ENCODE results near the gene SEC16A. TPM values are rescaled to one million over a fixed set of nuclear protein-coding genes. Genes with fewer than 3 reads are reported as not detected.

SEC16A gene
- polyA plus RNA-seq, 1 donor, result 38.4 TPM

DNA sequence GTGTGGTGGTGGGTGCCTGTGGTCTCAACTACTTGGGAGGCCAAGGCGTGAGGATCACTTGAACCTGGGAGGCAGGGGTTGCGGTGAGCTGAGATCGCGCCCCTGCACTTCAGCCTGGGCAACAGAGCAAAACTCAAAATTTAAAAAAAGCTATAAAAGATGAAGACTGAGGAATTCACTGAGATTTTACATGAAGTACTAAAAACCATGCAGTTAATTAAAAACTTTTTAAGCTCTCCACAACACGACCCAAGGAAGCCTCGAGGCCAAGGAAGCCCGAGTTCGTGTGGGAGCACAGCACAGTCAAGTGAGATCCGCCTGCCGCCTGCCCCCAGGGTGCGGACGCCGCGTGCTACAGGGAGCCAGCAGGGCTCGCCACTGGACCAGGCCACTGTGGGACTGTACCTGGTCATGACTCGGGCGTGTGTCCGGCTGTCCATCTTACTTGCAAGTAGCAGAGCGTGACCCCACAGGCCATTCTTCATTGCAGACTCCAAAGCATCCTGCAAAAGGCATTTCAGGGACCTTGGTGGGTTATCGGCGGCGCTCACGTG lies 22.0 kb downstream of the SEC16A start:
- no peak for DNase-seq

DNA sequence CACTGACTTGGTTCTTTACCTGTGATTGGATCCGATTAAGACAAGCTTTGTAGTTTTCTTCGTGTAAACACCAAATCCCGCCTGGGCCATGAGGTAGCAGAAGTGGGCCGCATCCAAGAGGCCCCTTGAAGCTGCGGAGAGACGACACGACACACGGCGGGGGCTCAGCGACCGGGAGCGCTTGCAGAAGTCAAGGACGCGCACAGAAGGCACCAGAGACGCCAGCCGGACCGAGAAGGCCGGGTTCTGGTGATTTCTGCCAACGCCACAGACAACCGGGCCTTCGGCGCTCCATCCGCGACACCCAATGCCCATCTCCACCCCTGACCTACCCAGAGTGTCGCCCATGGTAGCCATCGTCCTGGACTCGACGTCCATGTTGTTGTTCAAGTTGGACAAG lies 23.4 kb downstream of the SEC16A start:
- DNase-seq, result no peak

DNA sequence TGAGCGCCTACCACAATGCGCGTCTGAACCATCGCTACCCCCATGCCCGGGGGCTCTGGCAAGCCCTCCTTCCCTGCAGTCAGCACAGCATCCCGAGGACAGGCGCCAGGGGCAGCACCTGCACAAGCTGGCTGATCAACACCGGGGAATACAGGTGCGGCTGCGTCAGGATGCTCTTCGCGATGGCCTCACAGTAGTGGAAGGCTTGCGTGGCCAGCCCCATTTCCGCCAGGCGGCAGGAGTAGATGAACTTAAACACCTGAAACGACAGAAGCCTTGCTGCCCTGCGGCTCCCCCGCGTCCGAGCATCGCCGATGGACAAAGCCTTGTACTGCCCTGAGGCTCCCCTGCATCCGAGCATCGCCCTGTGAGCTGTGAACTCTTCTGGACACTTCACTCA lies 25.5 kb downstream of the SEC16A start:
- DNase-seq, result no peak

DNA sequence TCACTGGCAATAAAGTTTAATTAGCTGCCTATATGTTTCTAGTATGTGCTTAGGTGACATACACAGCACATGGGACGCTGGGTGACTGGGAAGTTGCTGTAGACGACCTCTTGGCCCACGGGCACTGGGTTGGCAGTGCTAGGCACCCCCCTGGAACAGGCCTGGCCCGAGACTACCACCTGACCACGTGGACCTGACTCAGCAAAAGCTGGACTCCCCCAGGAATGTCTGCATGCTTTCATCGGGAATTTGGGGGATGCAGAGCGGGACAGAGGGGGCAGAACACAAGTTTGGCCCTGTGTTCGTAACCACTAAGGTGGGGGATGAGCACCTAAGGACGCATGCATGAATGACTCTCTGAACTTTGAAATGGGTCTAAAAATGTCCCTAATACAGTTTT lies 26.6 kb downstream of the SEC16A start:
- no peak for DNase-seq

DNA sequence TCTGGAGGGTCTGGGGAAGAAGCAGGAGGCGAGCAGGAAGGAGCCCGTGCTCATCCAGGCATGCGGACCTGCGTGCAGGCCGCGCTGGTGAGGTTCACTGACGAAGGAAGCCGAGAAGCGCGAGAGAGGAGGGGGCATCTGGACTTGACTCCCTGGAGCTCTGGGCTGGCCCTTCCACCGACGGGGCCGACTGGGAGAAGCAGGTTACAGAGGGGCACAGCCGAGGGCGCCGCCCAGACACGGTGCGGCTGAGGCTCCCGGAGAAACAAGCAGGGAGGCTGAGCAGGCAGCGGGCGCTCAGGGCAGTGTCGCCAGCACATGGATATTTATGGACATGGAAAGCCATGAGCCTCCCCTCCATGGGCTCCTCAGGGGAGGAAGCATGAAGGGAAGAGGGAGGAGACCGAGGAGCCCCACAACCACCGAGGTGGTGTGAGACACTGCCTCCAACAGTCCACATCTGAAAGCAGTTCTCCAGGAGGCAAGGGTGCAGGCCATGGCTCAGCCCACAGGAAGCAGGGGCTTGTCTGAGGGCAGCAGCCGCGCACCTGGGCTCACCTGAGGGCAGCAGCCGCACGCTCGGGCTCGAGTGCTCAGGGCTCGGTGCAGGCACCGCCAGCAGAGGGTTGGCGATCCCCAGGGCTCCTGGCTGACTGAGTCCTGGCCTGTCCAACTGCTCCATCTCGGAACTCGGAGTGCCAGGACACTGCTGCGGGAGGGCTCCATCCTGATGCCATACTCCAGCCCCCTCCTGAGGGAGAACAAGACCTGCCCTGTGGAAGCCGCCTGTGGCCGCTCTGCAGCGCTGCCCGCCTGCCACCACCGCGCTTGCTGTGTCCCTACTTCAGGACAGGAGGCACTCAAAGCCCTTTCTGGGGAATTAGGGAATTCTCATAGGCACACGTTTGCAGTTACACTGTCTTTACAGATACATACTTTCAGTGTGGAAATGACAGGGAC lies 27.5 kb downstream of the SEC16A start:
- no peak for DNase-seq

DNA sequence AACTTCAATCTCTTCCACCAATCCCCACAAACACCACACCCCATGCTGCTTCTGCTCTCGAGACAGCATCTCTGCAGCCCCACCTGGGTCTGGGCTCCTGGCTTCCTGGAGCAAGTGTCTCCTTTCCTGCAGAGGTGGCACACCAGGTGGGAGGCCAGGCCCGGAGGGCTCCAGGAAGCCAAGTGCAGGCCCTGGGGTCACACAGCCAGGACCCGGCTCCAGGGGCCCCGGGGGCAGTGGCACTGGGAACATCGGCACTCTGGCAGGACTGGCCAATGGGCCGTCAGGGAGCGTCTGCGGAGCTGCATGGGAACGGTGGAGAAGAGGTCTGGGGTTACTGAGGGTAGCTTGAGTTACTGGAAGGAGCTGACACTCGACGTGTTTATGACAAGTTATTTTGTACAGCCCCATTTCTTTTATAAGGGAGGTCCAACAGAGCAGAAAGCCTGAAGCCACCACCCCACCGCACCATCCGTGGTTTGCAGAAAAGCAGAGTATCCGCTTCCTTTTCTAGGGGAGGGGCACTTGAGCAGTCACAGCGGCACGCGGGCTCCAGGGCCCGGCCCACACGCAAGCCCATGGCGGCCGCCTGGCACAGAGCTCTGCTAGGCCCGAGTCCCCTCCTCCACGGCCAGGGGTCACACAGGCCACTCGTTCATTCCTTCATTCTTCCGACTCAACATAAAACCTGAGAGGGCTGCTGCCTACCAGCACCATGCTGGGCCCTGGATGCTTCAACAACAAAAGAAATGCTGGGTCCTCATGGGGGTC lies 28.6 kb downstream of the SEC16A start:
- DNase-seq, result no peak

DNA sequence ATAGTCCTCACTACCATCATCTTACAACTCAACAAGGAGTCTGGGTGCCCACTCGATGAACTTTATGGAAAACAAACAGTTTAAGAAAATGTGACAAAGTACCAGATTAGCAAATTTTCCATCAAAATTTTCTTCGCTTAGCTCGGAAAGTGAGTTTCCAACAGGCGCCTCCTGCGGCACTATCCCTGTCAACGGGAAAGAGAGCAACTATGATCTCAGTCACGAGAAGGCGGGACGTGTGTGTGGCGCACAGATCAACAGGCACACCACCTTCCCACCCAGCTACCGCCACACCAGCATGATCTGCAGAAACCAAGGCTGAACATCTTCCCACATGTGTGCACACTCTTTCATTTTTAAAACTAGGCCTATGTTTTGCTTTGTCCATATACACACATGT lies 29.5 kb downstream of the SEC16A start:
- no peak for DNase-seq

DNA sequence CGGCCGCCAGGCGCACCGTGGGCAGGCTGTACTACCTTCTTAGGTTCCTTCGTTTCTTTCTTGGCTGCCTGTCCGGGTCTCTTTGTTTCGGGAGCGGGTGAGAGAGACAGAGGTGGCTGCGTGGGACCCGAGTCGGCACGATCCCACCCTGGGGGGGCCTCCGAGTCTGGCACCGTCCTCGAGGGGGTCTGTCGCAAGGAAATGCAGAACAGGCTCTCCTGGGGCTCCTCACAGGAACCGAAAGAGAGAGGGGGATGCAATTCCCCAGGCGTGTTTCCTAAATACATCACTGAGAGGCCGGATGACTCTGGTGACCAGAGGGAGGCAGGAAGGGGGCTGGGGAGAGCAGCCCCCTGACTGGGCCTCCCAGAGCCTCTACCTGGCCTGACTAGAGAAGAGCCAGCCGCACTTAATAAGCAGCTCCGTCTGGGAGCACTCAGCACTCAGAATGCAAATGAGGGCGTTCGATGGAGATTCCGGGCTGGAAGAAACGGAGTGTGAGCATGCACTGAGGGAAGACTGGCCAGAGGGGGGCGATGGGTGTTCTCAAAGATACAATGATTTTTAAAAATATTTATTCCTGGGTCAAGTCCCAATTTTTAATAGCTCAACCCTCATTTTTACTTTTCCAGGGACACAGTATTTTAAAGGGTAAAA lies 31.5 kb downstream of the SEC16A start:
- no peak for DNase-seq

DNA sequence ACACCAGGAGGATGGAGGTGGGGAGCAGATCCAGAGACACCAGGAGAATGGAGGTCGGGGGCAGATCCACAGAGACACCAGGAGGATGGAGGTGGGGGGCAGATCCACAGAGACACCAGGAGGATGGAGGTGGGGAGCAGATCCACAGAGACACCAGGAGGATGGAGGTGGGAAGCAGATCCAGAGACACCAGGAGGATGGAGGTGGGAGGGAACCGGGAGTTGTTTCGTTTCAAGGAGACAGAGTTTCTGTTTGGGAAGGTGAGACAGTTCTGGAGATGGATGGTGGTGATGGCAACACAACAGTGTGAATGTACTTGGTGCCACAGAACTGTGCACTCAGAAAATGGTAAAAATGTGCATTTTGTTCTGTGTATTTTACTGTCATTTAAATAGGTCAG lies 34.2 kb downstream of the SEC16A start:
- no peak for DNase-seq

DNA sequence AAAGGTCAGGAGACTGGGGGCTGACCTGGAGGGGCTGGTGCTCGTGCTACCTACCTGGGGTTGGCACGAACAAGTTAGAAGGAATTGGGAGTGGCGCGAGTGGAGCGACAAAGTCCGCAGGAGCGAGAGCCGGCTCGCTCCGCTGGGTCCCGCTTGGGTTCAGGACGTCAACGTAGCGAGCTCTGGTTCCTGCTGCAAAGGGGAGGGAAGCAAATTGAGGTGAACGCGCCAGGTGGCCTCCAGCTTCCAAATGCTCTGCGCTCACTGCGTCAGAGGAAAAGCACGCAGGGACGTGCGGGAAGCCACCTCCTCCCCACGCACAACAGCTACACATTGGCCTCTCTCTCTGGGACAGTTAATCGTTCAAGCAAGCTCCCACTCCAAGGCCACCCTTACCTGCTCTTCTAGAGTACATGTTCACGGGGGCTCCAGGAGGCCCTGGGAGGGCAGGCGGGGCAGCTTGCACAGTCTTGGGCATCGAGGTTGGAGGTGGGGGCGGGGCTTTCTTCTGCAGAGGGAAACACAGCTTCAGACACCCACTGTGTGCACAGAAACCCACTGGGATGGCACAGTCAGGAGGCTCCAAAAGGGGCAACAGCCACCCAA lies 35.6 kb downstream of the SEC16A start:
- DNase-seq, result no peak

DNA sequence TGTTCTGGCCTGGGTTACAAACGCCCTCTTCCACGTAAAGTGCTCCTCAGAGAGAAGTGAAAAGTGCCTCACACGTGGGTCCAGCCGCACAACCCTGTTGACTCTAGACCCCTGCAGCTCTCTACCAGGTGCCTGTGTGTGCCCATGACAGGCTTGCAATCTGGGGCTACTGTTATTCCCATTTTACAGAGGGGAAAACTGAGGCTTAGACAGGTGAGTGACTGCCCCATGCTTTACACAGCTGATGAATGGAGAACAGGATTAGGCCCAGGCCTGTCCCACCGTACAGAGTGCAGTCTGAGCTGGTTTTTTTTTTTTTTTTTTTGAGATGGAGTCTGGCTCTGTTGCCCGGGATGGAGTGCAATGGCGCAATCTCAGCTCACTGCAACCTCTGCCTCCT lies 37.0 kb downstream of the SEC16A start:
- no peak for DNase-seq

DNA sequence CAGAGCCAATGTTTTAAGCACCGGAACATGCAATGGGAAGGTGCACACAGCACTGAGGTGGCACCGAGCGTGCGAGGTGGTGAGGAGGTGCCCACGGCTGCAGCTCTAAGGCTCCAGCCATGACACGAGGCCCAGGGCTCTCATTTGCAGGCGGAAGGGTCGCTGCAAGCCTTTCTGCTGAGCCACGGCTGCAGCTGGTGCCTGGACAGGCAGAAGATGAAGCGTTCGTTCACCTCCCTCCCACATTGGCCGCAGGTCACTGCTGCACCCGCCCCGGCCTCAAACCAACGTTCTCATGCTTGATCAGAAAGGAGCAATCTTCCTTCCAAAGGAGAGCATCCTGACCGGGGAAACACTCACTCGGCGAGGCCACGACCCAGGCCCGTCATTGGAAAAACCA lies 38.7 kb downstream of the SEC16A start:
- DNase-seq, result no peak

DNA sequence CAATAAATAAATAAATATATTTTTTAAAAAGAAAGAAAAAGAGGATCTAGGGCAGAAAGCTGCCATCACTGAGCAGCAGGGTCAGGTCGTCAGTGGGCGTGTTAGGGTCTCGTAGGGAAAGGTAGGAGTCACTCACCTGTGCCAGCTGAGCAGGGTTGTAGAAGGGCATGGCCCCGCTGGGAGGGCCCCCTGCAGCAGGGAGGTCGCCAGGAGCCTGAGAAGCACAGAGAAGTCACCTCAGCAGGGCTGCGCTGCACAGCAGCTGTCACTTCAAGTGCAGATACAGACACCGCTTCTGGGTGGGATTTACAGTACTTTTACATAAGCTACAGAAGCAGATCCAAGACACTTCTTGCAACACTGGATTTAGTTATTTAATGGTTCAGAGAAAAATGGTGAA lies 39.2 kb downstream of the SEC16A start:
- no peak for DNase-seq

DNA sequence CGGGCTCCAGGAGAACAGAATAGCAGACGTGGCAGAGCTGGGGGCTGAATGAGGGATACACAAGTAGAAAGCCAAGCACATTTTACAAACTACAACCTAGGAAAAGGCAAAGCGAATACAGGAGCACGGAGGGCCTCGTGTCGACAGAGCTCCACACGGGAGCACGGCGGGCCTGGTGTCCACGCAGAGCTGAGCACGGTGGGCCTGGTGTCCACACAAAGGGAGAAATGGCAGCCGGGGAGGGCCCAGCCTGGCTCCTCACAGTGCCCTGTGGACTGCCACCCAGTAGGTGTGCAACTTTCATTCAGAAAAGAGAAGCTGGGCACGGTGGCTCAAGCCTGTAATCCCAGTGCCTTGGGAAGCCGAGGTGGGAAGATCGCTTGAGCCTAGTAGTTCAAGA lies 39.8 kb downstream of the SEC16A start:
- DNase-seq, result no peak

DNA sequence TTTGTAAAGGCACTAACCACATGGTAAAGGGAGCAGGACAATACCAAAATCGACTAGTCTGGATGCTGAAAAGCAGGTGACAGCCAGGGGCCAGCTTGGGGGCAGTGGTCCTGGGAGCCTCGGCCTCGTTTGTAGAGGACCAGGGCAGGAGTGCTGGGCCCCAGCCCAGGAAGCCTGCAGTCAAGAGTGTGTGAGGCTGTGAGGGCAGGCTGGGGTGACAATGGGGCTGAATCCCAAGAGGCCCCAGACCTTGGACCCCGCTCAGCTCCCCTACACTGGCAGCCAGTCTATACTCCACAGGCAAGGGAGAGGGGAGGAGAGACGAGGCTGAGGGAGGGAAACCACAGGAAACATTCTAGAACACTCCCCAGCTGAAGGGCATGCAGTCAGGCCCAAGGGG lies 40.6 kb downstream of the SEC16A start:
- no peak for DNase-seq

DNA sequence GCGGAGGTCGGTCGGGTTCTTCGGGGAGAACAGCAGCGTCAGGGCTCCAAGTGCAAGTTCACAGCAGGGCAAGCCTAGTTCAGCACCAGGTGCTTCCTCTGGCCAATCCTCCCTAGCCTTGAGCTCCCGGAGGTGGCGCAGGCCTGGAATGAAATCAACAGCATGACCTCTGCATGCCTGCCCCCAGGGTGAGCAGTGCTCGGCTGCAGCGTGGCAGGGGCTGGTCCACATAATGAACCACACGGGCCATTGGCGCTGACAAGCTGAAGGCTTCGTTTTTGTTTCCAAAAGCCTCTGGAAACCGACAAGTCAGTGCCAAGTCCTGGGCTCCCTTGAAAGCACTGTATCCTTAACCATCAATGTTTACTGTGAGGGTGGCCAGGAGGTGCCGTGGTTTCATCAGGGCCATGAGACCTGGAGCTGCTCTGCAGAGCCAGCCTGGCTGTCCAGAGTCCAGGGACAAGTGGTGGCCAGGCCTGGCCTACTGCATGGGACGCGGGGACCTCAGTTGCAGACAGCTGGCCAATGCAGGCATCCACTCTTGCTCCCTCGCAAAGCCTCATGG lies 41.1 kb downstream of the SEC16A start:
- no peak for DNase-seq

DNA sequence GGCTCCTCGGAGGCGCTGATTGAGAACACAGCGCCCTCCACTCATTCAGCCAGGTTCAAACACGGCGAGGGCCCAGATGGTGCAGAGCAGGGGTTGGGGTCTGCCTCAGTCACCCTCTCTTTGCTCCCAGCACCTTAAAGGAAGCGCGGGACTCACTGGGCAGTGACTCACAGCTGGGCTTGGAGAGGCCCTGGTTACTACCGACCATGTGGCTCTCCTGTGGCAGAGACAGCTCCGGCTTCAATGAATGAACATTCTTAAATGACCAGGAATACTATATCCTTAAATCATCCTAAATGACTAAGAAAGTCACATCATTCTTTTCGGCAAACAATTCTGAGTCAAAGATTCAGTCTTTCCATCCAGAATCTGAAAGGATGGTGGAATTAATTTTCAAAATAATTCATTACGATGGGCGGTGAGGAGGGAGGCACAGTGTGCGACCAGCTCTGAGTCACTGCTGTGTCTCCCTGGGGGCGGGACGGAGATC lies 41.6 kb downstream of the SEC16A start:
- DNase-seq, result no peak

DNA sequence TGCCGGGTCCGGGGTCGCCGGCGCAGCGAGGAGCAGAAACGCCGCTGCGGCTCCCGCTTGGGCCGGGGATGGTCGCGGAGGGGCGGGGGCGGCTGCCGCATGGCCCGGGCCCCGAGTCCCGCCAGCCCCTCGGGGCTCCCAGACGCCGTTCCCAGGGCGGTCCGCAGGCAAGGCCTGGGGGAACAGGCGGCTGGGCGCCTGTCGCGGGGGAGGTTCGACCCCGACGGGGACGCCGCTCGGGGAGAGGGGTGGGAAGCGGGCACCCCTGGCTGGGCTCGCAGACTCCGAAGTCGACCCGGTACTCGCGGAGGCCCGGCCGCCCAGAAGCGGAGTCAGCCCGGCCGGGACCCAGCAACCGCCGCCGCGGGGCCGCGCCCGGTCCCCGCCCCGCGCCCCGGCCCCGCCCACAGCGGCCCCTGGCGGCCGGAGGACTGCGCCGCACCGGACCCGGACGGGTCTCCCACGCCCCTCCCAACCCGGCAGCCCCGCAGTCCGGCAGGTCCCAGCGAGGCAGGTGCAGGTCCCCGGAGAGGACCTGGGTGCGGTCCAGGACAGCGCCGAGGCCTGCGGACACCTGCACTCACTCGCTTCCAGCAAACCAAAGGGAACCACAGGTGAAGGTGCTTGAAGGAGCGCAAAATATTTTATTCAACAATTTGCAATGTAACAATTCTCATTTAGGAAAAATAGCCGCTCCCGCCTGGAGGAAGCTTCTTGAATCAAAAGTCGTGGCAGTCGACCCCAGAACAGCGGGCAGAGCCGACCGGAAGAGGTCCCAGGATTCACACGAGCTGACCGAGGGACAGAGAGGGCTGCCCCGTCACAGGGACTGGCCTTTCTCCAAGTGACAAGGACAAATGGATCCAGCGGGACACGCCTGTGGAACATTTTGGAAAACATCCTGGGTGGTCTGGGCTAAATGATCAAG lies 43.1 kb downstream of the SEC16A start, which contains the start of gene INPP5E:
Gene INPP5E (minus strand): TSS at position 365 of the 928 bp plus-strand sequence. CDS start 426 bp downstream, outside the sequence.
- DNase-seq, result peak; percentile 85

DNA sequence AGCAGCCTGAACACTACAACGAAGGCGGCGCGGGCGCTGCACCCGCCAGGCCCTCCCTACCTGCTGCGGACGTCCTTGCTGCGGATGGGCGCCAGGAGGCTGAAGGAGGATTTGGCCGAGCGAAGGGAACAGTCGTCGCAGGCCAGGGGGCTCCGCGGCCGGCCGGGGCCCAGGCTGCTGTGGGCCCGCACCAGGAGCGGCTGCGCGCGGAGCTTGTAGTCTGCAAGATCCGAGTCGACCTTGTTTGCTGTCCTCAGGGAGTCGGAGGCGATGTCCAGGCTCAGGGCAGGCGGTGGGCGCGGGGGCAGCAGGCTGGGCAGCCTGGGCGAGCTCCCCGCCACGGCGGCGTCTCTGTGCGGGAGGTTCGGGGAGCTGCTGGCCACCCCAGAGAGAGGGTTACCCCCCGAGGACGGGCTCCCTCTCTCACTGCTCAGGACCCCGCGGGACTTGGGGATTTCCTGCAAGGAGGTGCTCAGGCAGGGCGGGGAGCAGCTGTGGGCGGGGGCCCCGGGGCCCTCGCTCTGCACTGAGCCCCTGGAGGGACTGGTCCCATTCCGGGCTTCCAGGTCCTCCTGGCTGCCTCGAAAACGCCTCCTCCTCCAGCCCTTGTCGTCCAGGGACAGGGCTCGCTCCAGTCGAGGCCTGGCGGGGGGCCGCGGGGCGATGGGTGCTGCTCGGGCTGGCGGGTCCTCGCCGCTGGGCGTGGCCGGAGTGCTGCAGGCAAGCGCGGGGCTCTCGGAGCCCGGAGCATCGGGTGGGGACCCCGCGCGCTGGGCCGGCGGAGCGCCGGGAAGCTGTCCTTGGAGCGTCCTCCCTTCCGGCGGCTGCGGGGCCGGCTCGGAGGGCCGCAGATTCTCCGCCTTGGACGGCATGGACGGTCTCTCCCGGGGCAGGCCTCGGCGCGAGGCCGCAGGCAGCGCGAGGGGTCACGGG lies 44.0 kb downstream of the SEC16A start:
- peak; percentile 21 for DNase-seq
